Measurements from ENCODE around the gene ZFP92.

ZFP92 gene

DNA sequence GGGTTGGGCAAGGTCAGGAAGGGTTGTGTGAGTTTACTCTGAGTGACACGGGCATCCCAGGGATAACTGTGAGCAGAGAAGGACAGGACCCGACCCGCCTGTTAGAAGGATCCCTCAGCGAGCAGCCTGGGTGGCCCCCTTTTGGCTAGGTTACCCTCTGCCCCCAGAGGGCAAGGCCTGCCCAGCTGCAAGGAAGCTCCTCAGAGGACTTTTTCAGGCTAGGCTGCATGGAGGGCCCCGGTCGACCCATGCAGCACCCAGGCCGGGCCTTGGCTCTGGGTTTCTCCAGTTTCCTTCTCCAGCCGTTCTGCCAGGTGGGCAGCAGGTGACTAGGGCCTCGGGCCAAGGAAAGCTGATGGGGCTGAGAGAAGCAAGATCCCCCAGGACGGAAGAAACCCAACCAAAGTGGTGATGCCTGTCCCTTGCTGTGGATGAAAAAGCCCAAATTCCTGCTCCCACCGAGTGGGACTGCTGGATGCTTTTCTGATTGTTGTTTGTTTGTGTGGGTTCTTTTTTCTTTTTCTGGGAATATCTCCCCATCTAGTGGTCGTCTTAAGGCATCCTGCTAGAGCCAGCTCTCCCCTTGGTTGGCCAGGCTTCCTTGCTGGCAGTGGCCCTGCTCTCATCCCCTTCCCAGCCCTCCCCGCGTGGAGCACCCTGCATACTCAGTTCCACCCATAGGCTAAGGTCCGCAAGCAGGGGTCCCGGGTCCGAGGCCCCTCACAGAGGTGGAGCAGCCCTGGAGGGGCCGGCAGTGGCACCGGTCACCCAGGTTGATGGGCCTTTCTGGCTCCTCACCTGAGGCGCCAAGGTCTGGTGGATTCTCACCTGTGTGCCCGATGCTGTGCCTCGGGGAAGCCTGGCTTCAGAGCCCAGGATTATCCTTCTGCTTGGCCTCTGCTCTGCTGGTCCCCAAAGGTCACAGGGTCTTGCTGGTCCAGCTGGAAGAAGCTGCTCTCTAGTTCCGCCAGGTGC lies 1.8 kb downstream of the ZFP92 start:
- DNase-seq (ENCODE audit: low spot score) (no peak), ATAC-seq (ENCODE audit: low read depth) (no peak)
- Histone ChIP-seq H3K4me1 (ENCODE audit: insufficient read depth, poor library complexity, severe bottlenecking) (no peaks in the 10 kb centered on the region), H3K27ac (ENCODE audit: poor library complexity, severe bottlenecking) (no peak overlapping the region), H3K36me3 (ENCODE audit: low read depth) (no peaks in the 10 kb centered on the region), H3K9me3 (ENCODE audit: severe bottlenecking) (no peaks in the 10 kb centered on the region), H3K27me3 (ENCODE audit: insufficient read depth, poor library complexity, severe bottlenecking) (no peaks in the 10 kb centered on the region), H3K4me3 (ENCODE audit: severe bottlenecking) (no peak overlapping the region)
- TF ChIP-seq, protein P1, sequence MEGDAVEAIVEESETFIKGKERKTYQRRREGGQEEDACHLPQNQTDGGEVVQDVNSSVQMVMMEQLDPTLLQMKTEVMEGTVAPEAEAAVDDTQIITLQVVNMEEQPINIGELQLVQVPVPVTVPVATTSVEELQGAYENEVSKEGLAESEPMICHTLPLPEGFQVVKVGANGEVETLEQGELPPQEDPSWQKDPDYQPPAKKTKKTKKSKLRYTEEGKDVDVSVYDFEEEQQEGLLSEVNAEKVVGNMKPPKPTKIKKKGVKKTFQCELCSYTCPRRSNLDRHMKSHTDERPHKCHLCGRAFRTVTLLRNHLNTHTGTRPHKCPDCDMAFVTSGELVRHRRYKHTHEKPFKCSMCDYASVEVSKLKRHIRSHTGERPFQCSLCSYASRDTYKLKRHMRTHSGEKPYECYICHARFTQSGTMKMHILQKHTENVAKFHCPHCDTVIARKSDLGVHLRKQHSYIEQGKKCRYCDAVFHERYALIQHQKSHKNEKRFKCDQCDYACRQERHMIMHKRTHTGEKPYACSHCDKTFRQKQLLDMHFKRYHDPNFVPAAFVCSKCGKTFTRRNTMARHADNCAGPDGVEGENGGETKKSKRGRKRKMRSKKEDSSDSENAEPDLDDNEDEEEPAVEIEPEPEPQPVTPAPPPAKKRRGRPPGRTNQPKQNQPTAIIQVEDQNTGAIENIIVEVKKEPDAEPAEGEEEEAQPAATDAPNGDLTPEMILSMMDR (IDR thresholded peaks at IDR 0.05; ENCODE audit: poor library complexity, severe bottlenecking) = no peak

DNA sequence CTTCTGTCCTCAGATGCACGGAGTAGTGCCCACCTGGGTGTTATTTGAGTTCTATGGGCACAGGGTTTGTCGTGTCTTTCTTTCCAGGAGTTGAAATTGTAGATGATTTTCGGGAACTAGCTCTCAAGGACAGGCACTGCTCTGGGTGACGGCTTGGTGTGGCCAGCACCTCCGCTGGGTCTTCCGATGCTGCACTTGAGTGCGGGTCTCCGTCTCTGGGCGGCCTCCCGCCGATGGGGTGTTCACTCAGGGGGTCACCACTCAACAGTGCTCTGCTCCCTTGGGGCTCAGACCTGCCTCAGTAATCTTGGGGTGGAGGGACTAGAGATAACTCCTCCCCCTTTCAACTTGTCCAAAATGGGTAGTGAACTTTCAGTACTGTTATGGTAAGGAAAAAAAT lies 2.5 kb downstream of the ZFP92 start:
- TF ChIP-seq, protein P1 (IDR thresholded peaks at IDR 0.05; ENCODE audit: poor library complexity, severe bottlenecking) = no peak
- Histone ChIP-seq H3K9me3 (ENCODE audit: severe bottlenecking) (no peaks in the 10 kb centered on the region), H3K27me3 (ENCODE audit: insufficient read depth, poor library complexity, severe bottlenecking) (no peaks in the 10 kb centered on the region)

DNA sequence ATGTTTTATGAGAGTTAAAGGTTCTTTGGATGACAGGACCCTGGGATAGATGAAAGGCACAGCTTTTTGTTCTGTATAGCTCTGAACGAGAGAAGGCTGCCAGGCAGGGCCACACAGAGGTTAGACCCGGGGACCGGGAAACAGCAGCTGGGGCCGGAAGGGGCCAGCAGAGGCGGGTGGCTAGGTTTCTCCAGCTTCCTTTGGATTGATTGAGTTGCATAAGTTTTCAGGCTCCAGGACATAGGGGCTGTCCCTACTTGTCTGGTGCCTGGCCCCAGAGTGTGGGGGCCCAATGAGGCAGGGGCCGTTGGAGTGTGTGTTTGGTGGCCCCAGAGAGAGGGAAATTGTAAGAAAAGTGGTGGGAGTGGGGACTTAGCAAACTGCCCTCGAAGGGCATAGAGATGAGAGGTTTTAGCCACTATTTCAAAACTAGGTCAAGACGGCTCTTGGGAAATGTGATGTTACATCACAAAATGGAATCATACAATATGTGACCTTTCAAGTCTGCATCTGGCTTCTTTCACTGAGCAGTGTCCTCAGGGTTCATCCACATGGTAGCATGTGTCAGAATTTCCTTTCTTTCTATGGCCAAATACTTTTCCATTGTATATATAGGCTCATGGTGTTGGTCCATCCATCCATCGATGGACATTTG lies 3.7 kb downstream of the ZFP92 start:
- H3K27ac ChIP-seq (ENCODE audit: poor library complexity, severe bottlenecking) = no peak overlapping the region
- H3K4me3 ChIP-seq (ENCODE audit: severe bottlenecking) = no peak overlapping the region
- no peaks in the 10 kb centered on the region for H3K4me1 ChIP-seq (ENCODE audit: insufficient read depth, poor library complexity, severe bottlenecking)
- ATAC-seq (ENCODE audit: low read depth) (no peak), DNase-seq (ENCODE audit: low spot score) (no peak)
- H3K36me3 ChIP-seq (ENCODE audit: low read depth) = no peaks in the 10 kb centered on the region
- H3K9me3 ChIP-seq (ENCODE audit: severe bottlenecking) = no peaks in the 10 kb centered on the region
- no peaks in the 10 kb centered on the region for H3K27me3 ChIP-seq (ENCODE audit: insufficient read depth, poor library complexity, severe bottlenecking)
- TF ChIP-seq, protein P1 (IDR thresholded peaks at IDR 0.05; ENCODE audit: poor library complexity, severe bottlenecking) = no peak

More for the DNA sequence above, 2.5 kb downstream of the ZFP92 start:
- Histone ChIP-seq H3K4me1 (ENCODE audit: insufficient read depth, poor library complexity, severe bottlenecking) (no peaks in the 10 kb centered on the region), H3K27ac (ENCODE audit: poor library complexity, severe bottlenecking) (no peak overlapping the region), H3K36me3 (ENCODE audit: low read depth) (no peaks in the 10 kb centered on the region), H3K4me3 (ENCODE audit: severe bottlenecking) (no peak overlapping the region)
- ATAC-seq (ENCODE audit: low read depth) (no peak), DNase-seq (ENCODE audit: low spot score) (no peak)

DNA sequence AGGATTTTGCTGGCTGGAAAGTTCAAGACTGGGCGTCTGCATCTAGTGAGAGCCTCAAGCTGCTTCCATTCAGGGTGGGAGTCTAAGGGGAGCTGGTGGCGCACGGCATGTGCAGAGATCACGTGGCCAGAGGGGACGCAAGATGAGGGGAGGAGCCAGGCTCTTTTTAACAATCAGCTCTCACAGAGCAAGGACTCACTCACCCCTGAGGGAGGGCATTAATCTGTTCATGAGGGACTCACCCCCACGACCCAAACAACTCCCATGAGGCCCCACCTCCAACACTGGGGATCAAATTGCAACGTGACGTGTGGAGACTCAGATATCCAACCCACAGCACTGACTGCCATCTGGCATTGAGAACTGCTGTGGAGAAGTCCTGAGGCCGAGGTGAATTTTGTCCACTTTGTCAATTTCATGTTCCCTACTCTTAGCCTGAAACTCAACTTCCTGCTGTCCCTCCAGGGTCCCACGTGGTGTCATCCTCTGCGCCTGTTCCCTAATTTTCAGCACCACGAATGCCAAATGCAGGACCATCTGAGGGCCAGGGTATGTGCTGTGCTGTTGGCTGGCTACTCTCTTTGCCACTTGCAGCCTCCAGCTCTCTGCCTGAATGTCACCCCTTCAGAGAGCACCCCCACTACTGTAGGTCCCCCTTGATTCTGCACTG lies 5.6 kb downstream of the ZFP92 start:
- ATAC-seq (ENCODE audit: low read depth) = no peak
- TF ChIP-seq, protein P1 (IDR thresholded peaks at IDR 0.05; ENCODE audit: poor library complexity, severe bottlenecking) = no peak
- Histone ChIP-seq H3K27ac (ENCODE audit: poor library complexity, severe bottlenecking) (no peak overlapping the region), H3K27me3 (ENCODE audit: insufficient read depth, poor library complexity, severe bottlenecking) (no peaks in the 10 kb centered on the region), H3K36me3 (ENCODE audit: low read depth) (no peaks in the 10 kb centered on the region), H3K9me3 (ENCODE audit: severe bottlenecking) (no peaks in the 10 kb centered on the region), H3K4me3 (ENCODE audit: severe bottlenecking) (no peak overlapping the region), H3K4me1 (ENCODE audit: insufficient read depth, poor library complexity, severe bottlenecking) (no peaks in the 10 kb centered on the region)
- DNase-seq (ENCODE audit: low spot score) = no peak
